Brain microvascular endothelial cell (primary cell): ENCODE measurements around the gene ZNF385D.
A peak's percentile ranks its signal among the peaks of the same experiment; 100 is the strongest.

Source experiments
- DNase-seq: peaks from one replicate; pipeline ENCODE4 v3.0.0-alpha.2; 2020
- H3K27ac ChIP-seq: fragments of 250-450 bp; sonication (Bioruptor Pico); 2 replicates; pipeline ENCODE4 v1.5.1; 2020; ENCODE audit warnings: mild to moderate bottlenecking, moderate library complexity
- H3K27me3 ChIP-seq: fragments of 250-450 bp; sonication (Bioruptor Pico); replicated peaks from 2 replicates; pipeline ENCODE4 v1.5.1; 2020; ENCODE audit warnings: mild to moderate bottlenecking
- H3K36me3 ChIP-seq: fragments of 250-450 bp; sonication (Bioruptor Pico); replicated peaks from 2 replicates; pipeline ENCODE4 v1.5.1; 2020; ENCODE audit warnings: mild to moderate bottlenecking
- H3K4me3 ChIP-seq: 2 replicates; pipeline ENCODE4 v1.5.1; 2011; ENCODE audit warnings: low read depth, mild to moderate bottlenecking, control low read depth, low read length, moderate library complexity
- in situ Hi-C: cut with HindIII; loops from 2 replicates; pipeline ENCODE4 v1.10.0; 2017; ENCODE audit warnings: low sequenced_read_pairs, low pct_ligation_motif_present
- TF ChIP-seq, protein P1 (sequence below): IDR thresholded peaks from 2 replicates; pipeline ENCODE4 v1.5.1; 2011; ENCODE audit warnings: low read depth, mild to moderate bottlenecking, moderate library complexity, low read length, control low read depth, inconsistent platforms; ENCODE audit errors: missing control alignments

The ZNF385D gene

DNA sequence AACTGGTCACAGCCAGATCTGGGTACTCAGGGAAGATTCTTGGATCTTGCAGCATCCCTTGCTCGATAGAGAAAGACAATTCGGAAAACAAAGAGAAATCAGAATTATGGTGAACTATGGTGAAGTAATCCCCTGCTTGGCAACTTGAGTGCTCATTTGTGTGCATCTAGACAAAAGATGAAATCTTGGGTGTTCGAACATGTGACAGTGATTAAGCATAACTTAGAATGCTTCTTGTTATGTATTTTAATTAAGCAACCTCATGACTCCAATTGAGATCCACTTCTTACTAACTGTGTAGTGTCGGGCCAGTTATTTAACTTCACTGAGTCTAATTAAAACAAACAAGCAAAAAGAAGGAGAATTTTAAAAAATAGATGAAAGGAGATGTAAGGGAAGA lies 56.5 kb downstream of the ZNF385D start:
- no peaks in the 10 kb centered on the region for H3K27me3 ChIP-seq
- in situ Hi-C loops: no loop called here
- TF ChIP-seq, protein P1, sequence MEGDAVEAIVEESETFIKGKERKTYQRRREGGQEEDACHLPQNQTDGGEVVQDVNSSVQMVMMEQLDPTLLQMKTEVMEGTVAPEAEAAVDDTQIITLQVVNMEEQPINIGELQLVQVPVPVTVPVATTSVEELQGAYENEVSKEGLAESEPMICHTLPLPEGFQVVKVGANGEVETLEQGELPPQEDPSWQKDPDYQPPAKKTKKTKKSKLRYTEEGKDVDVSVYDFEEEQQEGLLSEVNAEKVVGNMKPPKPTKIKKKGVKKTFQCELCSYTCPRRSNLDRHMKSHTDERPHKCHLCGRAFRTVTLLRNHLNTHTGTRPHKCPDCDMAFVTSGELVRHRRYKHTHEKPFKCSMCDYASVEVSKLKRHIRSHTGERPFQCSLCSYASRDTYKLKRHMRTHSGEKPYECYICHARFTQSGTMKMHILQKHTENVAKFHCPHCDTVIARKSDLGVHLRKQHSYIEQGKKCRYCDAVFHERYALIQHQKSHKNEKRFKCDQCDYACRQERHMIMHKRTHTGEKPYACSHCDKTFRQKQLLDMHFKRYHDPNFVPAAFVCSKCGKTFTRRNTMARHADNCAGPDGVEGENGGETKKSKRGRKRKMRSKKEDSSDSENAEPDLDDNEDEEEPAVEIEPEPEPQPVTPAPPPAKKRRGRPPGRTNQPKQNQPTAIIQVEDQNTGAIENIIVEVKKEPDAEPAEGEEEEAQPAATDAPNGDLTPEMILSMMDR: no peak

DNA sequence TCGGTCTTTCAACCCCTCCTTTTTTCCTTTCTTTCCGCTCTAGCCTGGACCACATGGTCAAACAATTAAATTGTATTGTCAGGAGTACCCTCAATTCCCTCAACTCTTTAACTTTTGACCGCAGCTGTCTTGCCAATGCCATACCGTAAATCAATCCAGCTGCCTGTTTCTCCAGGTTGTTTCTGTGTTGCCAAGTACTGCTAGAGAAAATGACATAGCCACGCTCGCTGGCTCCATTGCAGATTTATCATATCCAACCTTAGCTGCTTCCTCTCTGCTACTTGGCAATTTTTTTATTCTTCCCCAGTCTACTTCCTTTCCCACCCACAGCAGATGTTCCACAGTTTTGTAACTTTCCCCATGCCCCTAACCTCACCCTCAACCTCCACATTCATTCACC lies 60.0 kb downstream of the ZNF385D start:
- Histone ChIP-seq H3K27me3 (no peaks in the 10 kb centered on the region), H3K27ac (no peak overlapping the region), H3K4me3 (no peak overlapping the region), H3K36me3 (no peaks in the 10 kb centered on the region)
- no peak for DNase-seq
- in situ Hi-C loops: no loop called here
- TF ChIP-seq, protein P1: no peak

More for the DNA sequence above, 56.5 kb downstream of the ZNF385D start:
- H3K36me3 ChIP-seq: no peaks in the 10 kb centered on the region
- no peak overlapping the region for H3K4me3 ChIP-seq
- no peak for DNase-seq
- no peak overlapping the region for H3K27ac ChIP-seq

DNA sequence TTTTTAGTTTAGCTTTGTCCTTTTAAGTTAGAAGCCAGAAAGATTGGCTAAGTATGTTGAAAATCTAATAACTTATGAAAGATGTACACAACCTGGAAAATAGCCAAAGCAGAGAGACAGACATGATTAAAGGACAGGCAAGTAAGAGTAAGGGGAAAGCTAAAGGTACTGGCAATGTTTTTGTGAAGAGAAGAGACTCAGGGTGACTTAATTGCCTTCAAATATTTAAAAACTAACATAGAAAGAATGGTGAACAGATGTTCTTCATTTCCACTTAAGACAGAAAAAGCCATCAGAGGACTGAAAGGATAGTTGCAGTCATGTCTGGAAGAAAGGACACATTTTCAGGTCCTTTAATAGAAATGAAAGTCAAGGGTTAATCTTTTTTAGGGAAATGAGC lies 68.8 kb downstream of the ZNF385D start:
- H3K4me3 ChIP-seq: no peak overlapping the region
- TF ChIP-seq, protein P1: no peak
- no peaks in the 10 kb centered on the region for H3K27me3 ChIP-seq
- no peak for DNase-seq
- in situ Hi-C loops: no loop called here
- H3K36me3 ChIP-seq: no peaks in the 10 kb centered on the region
- H3K27ac ChIP-seq: no peak overlapping the region

DNA sequence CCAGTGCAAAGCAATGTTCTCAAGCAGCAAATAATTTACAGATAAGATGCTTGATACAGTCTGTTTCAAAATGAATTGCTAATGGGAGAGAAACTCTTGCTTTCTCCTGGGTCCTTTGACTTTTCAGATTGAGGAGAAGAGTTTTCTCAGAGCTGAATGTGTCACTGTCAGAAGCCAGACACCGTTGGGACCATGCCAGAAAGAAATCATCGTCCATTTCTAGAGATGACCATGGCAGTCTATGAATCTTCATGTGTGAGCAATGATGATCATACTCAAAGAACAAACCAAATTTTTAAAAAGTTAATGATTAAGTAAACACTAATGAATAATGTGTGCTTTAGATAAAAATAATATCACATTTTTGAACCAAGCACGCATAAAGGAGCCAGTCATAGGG lies 77.6 kb downstream of the ZNF385D start:
- Histone ChIP-seq H3K36me3 (no peaks in the 10 kb centered on the region), H3K27me3 (no peaks in the 10 kb centered on the region), H3K4me3 (no peak overlapping the region), H3K27ac (no peak overlapping the region)
- peak; percentile 21 for DNase-seq
- TF ChIP-seq, protein P1: no peak
- in situ Hi-C loops: no loop called here

DNA sequence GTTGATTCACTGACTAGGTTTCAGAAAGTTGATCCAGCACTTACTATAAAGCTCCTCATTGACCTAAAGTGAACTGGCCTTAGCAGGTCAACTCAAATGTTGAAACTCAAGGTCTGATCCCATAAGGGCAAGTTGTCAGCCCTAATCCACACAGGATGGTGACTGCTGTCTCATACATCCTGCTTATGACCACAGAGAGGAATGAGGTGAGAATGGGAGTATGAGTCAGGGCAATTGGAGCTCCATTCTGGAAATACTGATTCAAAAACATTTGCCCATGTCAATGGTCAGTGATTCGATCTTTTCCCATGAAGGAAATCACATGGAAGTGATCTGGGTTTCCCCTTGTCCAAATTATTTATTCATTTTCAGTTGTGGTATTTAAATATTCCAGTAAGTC lies 78.7 kb downstream of the ZNF385D start:
- no peaks in the 10 kb centered on the region for H3K36me3 ChIP-seq
- TF ChIP-seq, protein P1: no peak
- H3K27me3 ChIP-seq: no peaks in the 10 kb centered on the region
- in situ Hi-C loops: no loop called here
- peak overlapping the region; percentile 49 for H3K27ac ChIP-seq
- H3K4me3 ChIP-seq: no peak overlapping the region
- peak; percentile 87 for DNase-seq

DNA sequence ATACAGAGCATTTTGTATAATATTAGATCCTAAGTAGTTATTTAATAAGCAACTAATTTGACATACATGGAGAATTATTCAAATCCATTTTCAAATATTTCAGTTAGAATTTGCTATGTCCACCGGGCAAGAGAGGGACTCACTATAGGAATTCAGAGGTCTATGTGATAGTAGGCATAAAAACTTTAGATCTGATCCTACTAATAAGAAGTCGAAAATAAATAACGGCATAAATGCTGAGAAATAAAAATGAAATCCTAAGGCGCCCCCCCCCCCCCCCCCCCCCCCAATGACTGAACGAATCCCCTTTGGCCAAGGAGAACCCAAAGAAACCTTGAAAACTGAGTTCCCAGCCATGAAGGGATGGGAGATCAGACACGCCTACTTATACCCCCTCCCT lies 80.6 kb downstream of the ZNF385D start:
- no peak for DNase-seq
- in situ Hi-C loops: no loop called here
- Histone ChIP-seq H3K27me3 (no peaks in the 10 kb centered on the region), H3K4me3 (no peak overlapping the region), H3K36me3 (no peaks in the 10 kb centered on the region), H3K27ac (no peak overlapping the region)
- TF ChIP-seq, protein P1: no peak
